Fibroblast of the aortic adventitia (primary cell): ENCODE data around the gene PSME1. TPM values are rescaled to one million over a fixed set of nuclear protein-coding genes. Genes with fewer than 3 reads are reported as not detected.
A peak's percentile ranks its signal among the peaks of the same experiment; 100 is the strongest.

Experiments used
- DNase-seq: peaks from one replicate; pipeline ENCODE4 v3.0.0-alpha.2; 2010; ENCODE audit warnings: low read depth
- H3K4me3 ChIP-seq: 2 replicates; pipeline ENCODE4 v1.5.1; 2011; ENCODE audit warnings: low read depth, mild to moderate bottlenecking, control low read depth, low read length, moderate library complexity
- total RNA-seq: library from RNA; depleted of rRNA; stranded (reverse); fragments of >200 nt; gene quantifications from 2 replicates; pipeline ENCODE4 v1.2.3, GENCODE V29; 2012; ENCODE audit warnings: low replicate concordance
- TF ChIP-seq, protein P1 (sequence below): IDR thresholded peaks from 2 replicates; pipeline ENCODE4 v1.5.1; 2011; ENCODE audit warnings: mild to moderate bottlenecking, low read length, control low read depth, inconsistent platforms; ENCODE audit not compliant: insufficient read depth

PSME1 gene
- total RNA-seq, 1 donor: 84.8 TPM

DNA sequence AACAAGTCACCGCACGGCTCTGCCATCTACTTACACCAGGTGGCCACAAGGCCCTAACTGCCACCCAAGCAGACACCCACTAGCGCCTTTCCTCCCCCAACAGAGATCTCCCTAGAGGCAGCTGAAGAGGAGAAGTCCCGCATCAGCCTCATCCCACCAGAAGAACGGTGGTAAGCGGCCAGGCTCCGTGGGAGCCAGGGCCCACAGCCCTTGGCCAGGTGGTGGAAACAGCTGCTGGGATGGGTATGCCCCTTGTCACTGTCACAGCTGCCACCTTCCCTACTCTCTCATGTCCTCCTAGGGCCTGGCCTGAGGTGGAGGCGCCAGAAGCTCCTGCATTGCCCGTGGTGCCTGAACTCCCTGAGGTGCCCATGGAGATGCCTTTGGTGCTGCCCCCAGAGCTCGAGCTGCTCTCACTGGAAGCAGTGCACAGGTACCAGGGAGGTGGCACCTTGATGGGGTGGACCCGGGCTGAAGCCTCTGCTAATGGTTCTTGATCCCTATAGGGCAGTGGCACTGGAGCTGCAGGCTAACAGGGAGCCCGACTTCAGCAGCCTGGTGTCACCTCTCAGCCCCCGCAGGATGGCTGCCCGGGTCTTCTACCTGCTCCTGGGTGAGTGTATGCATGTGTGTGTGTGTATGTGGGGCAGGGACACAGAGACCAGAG, 43.4 kb downstream of the PSME1 start:
- no peak for DNase-seq
- TF ChIP-seq, protein P1, sequence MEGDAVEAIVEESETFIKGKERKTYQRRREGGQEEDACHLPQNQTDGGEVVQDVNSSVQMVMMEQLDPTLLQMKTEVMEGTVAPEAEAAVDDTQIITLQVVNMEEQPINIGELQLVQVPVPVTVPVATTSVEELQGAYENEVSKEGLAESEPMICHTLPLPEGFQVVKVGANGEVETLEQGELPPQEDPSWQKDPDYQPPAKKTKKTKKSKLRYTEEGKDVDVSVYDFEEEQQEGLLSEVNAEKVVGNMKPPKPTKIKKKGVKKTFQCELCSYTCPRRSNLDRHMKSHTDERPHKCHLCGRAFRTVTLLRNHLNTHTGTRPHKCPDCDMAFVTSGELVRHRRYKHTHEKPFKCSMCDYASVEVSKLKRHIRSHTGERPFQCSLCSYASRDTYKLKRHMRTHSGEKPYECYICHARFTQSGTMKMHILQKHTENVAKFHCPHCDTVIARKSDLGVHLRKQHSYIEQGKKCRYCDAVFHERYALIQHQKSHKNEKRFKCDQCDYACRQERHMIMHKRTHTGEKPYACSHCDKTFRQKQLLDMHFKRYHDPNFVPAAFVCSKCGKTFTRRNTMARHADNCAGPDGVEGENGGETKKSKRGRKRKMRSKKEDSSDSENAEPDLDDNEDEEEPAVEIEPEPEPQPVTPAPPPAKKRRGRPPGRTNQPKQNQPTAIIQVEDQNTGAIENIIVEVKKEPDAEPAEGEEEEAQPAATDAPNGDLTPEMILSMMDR: no peak

DNA sequence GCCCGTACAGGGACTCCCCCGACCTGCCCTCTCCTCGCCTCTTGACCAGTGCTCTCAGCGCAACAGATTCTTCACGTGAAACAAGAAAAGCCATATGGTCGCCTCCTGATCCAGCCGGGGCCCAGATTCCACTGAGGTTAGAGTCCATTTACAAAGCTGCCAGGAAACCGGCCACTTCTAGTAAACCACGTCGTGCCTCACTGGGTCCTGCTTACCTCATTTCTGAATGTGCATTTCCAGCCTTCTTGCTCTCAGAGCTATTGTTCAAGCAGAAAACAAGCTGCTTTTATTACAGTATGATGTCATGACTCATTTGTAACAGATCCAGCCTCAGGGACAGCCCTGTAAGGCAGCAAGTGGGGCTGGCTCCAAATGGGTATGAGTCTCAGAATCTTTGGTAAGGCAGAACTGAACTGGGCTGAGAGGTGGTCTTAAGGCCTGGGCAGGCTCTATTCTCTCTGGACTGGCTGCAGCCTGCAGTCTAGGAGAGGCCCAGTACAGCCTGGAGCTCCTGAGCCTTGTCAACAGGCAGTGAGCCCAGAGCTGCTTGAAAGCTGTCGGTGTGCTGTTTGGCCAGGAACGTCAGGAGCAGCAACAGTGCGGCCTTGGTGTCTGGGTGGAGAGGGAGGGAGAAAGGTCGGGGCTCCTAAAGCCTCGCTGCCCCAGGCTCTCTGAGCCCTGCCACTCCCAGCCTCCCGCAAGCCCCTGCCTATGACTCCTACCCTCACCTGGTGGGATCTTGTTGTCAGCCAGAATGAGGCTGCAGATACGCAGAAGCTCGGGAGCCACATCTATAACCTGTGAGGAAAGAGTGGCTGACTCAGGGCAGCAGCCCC, 44.2 kb downstream of the PSME1 start:
- H3K4me3 ChIP-seq: no peak overlapping the region
- TF ChIP-seq, protein P1: no peak
- peak; percentile 90 for DNase-seq

More for the DNA sequence above, 43.4 kb downstream of the PSME1 start:
- H3K4me3 ChIP-seq: no peak overlapping the region

DNA sequence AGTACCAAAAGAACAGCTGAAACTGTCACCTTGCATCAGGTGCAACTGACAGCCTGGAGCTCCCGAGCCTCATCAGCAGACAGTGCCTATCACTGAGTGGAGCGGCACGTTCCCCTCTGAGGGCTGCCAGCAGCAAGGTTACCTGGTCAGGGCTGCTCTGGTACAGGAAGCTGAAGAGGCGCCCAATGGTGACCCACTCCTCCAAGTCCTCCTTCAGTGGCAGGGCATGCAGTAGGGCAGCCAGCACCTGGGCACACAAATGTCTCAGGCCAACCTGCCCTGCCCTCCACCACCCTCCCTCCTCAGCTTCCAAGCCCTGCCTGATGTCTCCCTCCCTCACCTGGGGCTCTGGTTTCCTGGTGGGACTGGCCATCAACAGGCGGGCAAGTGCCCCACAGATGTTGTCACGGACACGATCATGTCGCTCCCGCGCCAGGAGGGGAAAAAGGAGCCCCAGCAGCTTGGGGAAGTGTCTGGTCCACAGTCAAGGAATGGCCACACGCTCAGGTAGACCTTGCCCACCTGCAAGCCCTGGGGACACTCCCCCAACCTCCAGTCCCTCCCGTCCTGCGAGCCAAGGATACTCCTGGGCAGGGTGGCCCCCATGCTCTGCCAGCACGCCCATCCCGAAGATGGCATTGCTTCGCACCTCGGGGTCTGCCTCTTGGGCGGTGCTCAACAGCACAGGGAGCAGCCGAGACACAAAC, 45.5 kb downstream of the PSME1 start:
- TF ChIP-seq, protein P1: no peak
- no peak for DNase-seq
- H3K4me3 ChIP-seq: no peak overlapping the region

DNA sequence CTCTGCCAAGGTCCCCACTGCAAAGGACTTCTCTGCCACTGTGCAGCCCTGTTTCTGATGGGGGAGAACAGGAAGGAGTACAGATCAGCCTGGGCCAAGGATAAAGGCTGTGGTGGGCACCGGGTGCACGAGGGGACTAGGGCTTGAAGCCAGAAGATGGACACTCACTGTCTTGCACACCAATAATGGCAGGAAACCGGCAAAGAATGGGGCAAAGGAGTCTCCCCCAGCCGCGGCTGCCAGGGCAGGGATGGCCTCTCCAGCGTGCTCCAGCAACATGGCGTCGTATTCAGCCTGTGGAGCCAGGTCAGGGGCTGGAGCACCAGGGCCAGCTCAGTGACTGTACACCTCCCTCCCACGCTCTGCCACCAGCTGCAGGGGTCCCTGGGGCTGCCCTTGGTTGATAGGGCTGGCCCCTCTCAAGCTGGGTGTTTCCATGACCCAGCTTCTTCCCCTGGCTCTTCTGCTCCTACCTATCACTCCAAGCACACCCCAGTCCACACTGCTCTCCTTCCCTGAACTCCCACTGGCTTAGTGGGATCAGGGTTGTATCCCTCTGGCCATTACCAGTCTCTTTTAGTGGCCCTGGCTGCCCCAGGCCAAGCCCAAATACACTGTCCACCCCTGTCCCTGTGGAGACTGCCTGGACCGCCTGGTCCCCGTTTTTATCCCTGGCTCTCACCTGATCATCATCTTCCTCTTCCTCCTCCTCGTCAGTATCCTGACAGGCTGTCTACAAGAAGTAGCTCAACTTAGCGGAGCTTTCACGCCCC, 46.3 kb downstream of the PSME1 start:
- TF ChIP-seq, protein P1: no peak
- DNase-seq: no peak
- H3K4me3 ChIP-seq: no peak overlapping the region

DNA sequence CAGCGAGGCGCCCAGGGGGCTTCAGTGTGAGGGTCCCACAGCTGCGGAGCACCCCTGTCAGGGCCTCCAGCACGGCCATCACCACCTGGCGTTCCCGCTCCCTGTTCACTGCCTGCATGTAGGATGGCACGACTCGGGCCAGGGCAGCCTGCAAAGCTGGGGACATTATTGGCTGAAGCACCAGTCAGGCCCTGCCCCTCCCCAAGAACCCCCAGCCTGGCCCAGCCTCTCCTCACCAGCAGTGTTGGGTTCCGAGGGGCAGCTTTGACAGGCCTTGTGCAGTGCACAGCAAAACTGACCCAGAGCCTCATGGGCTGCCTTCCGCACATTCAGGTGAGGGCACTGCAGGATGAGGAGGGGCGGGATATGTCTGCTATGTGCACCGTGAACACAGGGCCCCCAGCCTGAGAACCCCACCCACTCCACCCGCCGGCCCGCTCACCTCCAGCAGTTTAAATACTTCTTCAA, 47.1 kb downstream of the PSME1 start:
- H3K4me3 ChIP-seq: no peak overlapping the region
- no peak for DNase-seq
- TF ChIP-seq, protein P1: no peak
